K562 treated with DMSO at 1 percent for 24 hours (cell line): ENCODE data around the gene ADAM20. TPM values are rescaled to one million over a fixed set of nuclear protein-coding genes. Genes with fewer than 3 reads are reported as not detected.

Experiments used
- total RNA-seq: library from RNA; unstranded; fragments of 300-600 nt; gene quantifications from 2 replicates; pipeline ENCODE4 v1.2.3, GENCODE V29; 2022; ENCODE audit warnings: low read depth; ENCODE audit not compliant: insufficient read depth

The ADAM20 gene
- total RNA-seq, result not detected in 2 replicates

DNA sequence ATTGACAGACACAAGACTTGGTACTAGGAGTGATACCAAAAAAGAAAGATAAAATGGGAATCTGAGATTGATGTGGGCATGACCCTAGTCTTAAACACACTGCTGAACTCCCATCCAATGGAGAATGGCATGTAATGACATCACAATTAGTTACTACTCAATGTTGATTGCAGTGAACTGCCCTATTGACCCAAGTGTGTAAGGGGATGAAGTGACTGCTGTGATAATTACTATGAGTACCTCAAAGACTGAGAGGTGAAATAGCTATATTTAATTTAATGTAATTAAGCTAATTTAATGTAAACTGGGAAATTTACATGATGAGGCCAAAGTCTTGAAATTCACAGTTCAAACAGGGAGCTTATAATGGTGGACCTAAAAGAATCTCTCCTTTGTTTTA is at the start of gene ADAM20:
TSS of gene ADAM20 (minus strand) at position 101 of the 400 bp plus-strand sequence. CDS start 10,247 bp downstream, outside the sequence.

Other genes with a start within 250 kb of the ADAM20 start
- 6.3 and 8.7 TPM in 2 replicates for gene COX16, start 175.3 kb downstream of the ADAM20 start, total RNA-seq
- 3.9 and 4.2 TPM in 2 replicates for gene SYNJ2BP, start 117.9 kb downstream of the ADAM20 start, total RNA-seq
- gene ADAM21, start 82.8 kb downstream of the ADAM20 start, total RNA-seq, result not detected in 2 replicates
- gene MED6, start 65.7 kb upstream of the ADAM20 start, total RNA-seq, result 16.2 and 18.1 TPM in 2 replicates
- not detected in 2 replicates for gene TTC9, start 106.9 kb upstream of the ADAM20 start, total RNA-seq